Measurements from ENCODE around the gene METTL6. TPM values are rescaled to one million over a fixed set of nuclear protein-coding genes. Genes with fewer than 3 reads are reported as not detected.

METTL6 gene
- total and polyA plus RNA-seq, 12 donors = 6.2 to 34.2 (median 13.1) TPM

GRCh38 chr3:15433531-15433930, 6.2 kb upstream of the METTL6 start:
- Histone ChIP-seq H3K4me1 (replicated peaks in 1 of 2) (peaks cover 0 to 15% of the 10 kb centered on the region in 2 donors), H3K27me3 (no peaks in the 10 kb centered on the region), H3K27ac (no peak overlapping the region), H3K36me3 (replicated peaks in 1 of 2) (peaks cover 0 to 80% of the 10 kb centered on the region in 2 donors), H3K4me3 (no peak overlapping the region), H3K9me3 (replicated peaks in 1 of 3) (no peaks in the 10 kb centered on the region)
- TF ChIP-seq POLR2A (IDR thresholded peaks at IDR 0.05) (no peak), CTCF (IDR thresholded peaks at IDR 0.05) (no peak)
- 86 to 100% (median 93%) methylated on average over 1 of the region's 1 CpG for WGBS, 4 donors
- DNase-seq = no peak
- intact Hi-C loops (cut with DNase I) = loop anchor here (5.0 to 10.0 kb wide), 2 partner anchors 121 to 124 kb away; no protein-coding TSS in a partner anchor

GRCh38 chr3:15431256-15431837, 4.0 kb upstream of the METTL6 start:
- H3K4me3 ChIP-seq = no peak overlapping the region
- 68 to 74% (median 71%) methylated on average over 3 of the region's 3 CpGs for WGBS, 4 donors
- no peak for TF ChIP-seq POLR2A (IDR thresholded peaks at IDR 0.05)
- TF ChIP-seq CTCF (IDR thresholded peaks at IDR 0.05) = no peak
- peaks cover 0 to 59% of the 10 kb centered on the region in 2 donors for H3K36me3 ChIP-seq (replicated peaks in 1 of 2)
- no peaks in the 10 kb centered on the region for H3K9me3 ChIP-seq (replicated peaks in 1 of 3)
- H3K27me3 ChIP-seq = no peaks in the 10 kb centered on the region
- intact Hi-C loops (cut with DNase I) = loop anchor here (5.0 to 10.0 kb wide), 2 partner anchors 123 to 126 kb away; no protein-coding TSS in a partner anchor
- no peak overlapping the region for H3K27ac ChIP-seq
- peak in 1 of 7 donors; percentile 27 for DNase-seq
- H3K4me1 ChIP-seq (replicated peaks in 1 of 2) = peaks cover 6 to 26% of the 10 kb centered on the region in 2 donors

GRCh38 chr3:15430624-15431023, 3.3 kb upstream of the METTL6 start:
- peaks cover 0 to 51% of the 10 kb centered on the region in 2 donors for H3K36me3 ChIP-seq (replicated peaks in 1 of 2)
- 70 to 87% (median 76%) methylated on average over 1 of the region's 1 CpG for WGBS, 4 donors
- no peaks in the 10 kb centered on the region for H3K9me3 ChIP-seq (replicated peaks in 1 of 3)
- H3K27me3 ChIP-seq = no peaks in the 10 kb centered on the region
- H3K4me3 ChIP-seq = no peak overlapping the region
- intact Hi-C loops (cut with DNase I) = loop anchor here (5.0 to 10.0 kb wide), 2 partner anchors 124 to 127 kb away; no protein-coding TSS in a partner anchor
- TF ChIP-seq CTCF (IDR thresholded peaks at IDR 0.05) (no peak), POLR2A (IDR thresholded peaks at IDR 0.05) (no peak)
- H3K27ac ChIP-seq = no peak overlapping the region
- DNase-seq = no peak
- peaks cover 8 to 33% of the 10 kb centered on the region in 2 donors for H3K4me1 ChIP-seq (replicated peaks in 1 of 2)

GRCh38 chr3:15429080-15429479, 1.7 kb upstream of the METTL6 start:
- no peak for DNase-seq
- WGBS, 4 donors = 88 to 95% (median 91%) methylated on average over 6 of the region's 6 CpGs
- TF ChIP-seq CTCF (IDR thresholded peaks at IDR 0.05) = no peak
- TF ChIP-seq POLR2A (IDR thresholded peaks at IDR 0.05) = no peak
- Histone ChIP-seq H3K4me1 (replicated peaks in 1 of 2) (peaks cover 8 to 39% of the 10 kb centered on the region in 2 donors), H3K9me3 (replicated peaks in 1 of 3) (no peaks in the 10 kb centered on the region), H3K27me3 (no peaks in the 10 kb centered on the region), H3K27ac (no peak overlapping the region), H3K4me3 (peak overlapping the region in 1 of 4 donors; percentile 83), H3K36me3 (replicated peaks in 1 of 2) (peaks cover 0 to 36% of the 10 kb centered on the region in 2 donors)
- intact Hi-C loops (cut with DNase I) = no loop called here

Measured in adrenal gland (tissue), 12 donors.